AG09309 (cell line): ENCODE data around the gene NEK7.

Experiments used
- DNase-seq: peaks from one replicate; pipeline ENCODE4 v3.0.0-alpha.2; 2010; ENCODE audit warnings: low read depth
- H3K4me3 ChIP-seq: 2 replicates; pipeline ENCODE4 v1.5.1; 2011; ENCODE audit warnings: mild to moderate bottlenecking, low read depth, low read length, moderate library complexity; ENCODE audit not compliant: control insufficient read depth
- TF ChIP-seq, protein P1 (sequence below): IDR thresholded peaks from 2 replicates; pipeline ENCODE4 v1.5.1; 2011; ENCODE audit warnings: mild to moderate bottlenecking, low read depth, low read length, inconsistent platforms; ENCODE audit not compliant: insufficient read depth, control insufficient read depth; ENCODE audit errors: missing control alignments

Gene NEK7

GRCh38 chr1:198168227-198168626, 11.4 kb downstream of the NEK7 start:
- TF ChIP-seq, protein P1, sequence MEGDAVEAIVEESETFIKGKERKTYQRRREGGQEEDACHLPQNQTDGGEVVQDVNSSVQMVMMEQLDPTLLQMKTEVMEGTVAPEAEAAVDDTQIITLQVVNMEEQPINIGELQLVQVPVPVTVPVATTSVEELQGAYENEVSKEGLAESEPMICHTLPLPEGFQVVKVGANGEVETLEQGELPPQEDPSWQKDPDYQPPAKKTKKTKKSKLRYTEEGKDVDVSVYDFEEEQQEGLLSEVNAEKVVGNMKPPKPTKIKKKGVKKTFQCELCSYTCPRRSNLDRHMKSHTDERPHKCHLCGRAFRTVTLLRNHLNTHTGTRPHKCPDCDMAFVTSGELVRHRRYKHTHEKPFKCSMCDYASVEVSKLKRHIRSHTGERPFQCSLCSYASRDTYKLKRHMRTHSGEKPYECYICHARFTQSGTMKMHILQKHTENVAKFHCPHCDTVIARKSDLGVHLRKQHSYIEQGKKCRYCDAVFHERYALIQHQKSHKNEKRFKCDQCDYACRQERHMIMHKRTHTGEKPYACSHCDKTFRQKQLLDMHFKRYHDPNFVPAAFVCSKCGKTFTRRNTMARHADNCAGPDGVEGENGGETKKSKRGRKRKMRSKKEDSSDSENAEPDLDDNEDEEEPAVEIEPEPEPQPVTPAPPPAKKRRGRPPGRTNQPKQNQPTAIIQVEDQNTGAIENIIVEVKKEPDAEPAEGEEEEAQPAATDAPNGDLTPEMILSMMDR: no peak
- no peak overlapping the region for H3K4me3 ChIP-seq
- no peak for DNase-seq

GRCh38 chr1:198169672-198170071, 12.9 kb downstream of the NEK7 start:
- TF ChIP-seq, protein P1: no peak
- H3K4me3 ChIP-seq: no peak overlapping the region
- DNase-seq: no peak

- TF ChIP-seq, protein P1: no peak
- DNase-seq: no peak
- no peak overlapping the region for H3K4me3 ChIP-seq
These were observed 15.1 kb downstream of the NEK7 start for GRCh38 chr1:198171667-198172540.

GRCh38 chr1:198173832-198174231, 17.0 kb downstream of the NEK7 start:
- H3K4me3 ChIP-seq: no peak overlapping the region
- TF ChIP-seq, protein P1: no peak
- DNase-seq: no peak

DNA sequence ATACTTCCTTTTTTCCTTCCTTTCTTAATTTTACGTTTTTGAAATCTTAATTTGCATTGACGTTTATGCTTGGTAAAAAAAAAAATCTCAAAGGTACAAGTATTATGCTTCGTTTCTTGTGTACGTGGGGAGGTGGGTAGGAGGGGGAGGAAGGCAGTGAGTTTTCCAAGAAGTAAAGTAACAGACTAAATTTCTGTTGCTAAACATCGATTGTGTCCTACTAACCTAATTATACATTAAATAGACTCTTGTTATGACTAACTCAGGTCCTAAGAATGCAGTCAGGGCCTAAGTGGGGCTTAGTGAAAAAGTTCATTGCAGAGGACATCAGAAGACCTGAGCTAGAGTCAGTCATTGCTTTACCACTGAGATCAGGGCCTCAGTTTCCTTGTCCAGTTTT, 17.5 kb downstream of the NEK7 start:
- TF ChIP-seq, protein P1: no peak
- no peak overlapping the region for H3K4me3 ChIP-seq
- no peak for DNase-seq

GRCh38 chr1:198175423-198176170, 18.8 kb downstream of the NEK7 start:
- no peak for DNase-seq
- no peak overlapping the region for H3K4me3 ChIP-seq
- TF ChIP-seq, protein P1: no peak
